Lung (tissue), 12 donors: Measurements from ENCODE around the gene SPON1. TPM values are rescaled to one million over a fixed set of nuclear protein-coding genes. Genes with fewer than 3 reads are reported as not detected.
A peak's percentile ranks its signal among the peaks of the same experiment; 100 is the strongest.

Experiments used
- ATAC-seq: fragments of 200-7000 bp; cut with Tn5 transposase; one replicate; pipeline ENCODE4 v1.9.1; 2020; ENCODE audit warnings: moderate number of reproducible peaks; ENCODE audit not compliant: insufficient read depth, low FRiP score
- DNase-seq, 3 donors: peaks; one replicate each; pipeline ENCODE4 v3.0.0-alpha.2; 2013 to 2017
- H3K27ac ChIP-seq, 2 donors: one replicate each; pipeline ENCODE4 v1.5.1; 2013; ENCODE audit warnings: mild to moderate bottlenecking in 2 of 2, moderate library complexity in 2 of 2, control low read depth in 1 of 2, inconsistent platforms in 1 of 2, low read depth in 1 of 2, low read length in 1 of 2
- H3K27me3 ChIP-seq, 3 donors: one replicate each; pipeline ENCODE4 v1.5.1; 2013; ENCODE audit warnings: low read length in 2 of 3; ENCODE audit not compliant: control insufficient read depth in 3 of 3, insufficient read depth in 3 of 3
- H3K36me3 ChIP-seq, 4 donors: one replicate each; pipeline ENCODE4 v1.5.1; 2013; ENCODE audit warnings: low read length in 4 of 4, mild to moderate bottlenecking in 1 of 4, moderate library complexity in 1 of 4; ENCODE audit not compliant: control insufficient read depth in 4 of 4, insufficient read depth in 4 of 4
- H3K4me1 ChIP-seq, 5 donors: one replicate each; pipeline ENCODE4 v1.5.1; 2013; ENCODE audit warnings: low read length in 5 of 5, mild to moderate bottlenecking in 2 of 5, moderate library complexity in 1 of 5; ENCODE audit not compliant: control insufficient read depth in 5 of 5, insufficient read depth in 5 of 5
- H3K4me3 ChIP-seq: one replicate; pipeline ENCODE4 v1.5.1; 2013; ENCODE audit warnings: mild to moderate bottlenecking, control low read depth, moderate library complexity
- H3K9ac ChIP-seq, 2 donors: one replicate each; pipeline ENCODE4 v1.5.1; 2013; ENCODE audit warnings: low read length in 2 of 2, control low read depth in 1 of 2; ENCODE audit not compliant: insufficient read depth in 1 of 2
- H3K9me3 ChIP-seq, 4 donors: one replicate each; pipeline ENCODE4 v1.5.1; 2013; ENCODE audit warnings: low read length in 3 of 4, mild to moderate bottlenecking in 1 of 4, moderate library complexity in 1 of 4; ENCODE audit not compliant: control insufficient read depth in 4 of 4, insufficient read depth in 3 of 4
- CTCF ChIP-seq: IDR thresholded peaks from 2 replicates; pipeline ENCODE4 v1.5.1; 2012; ENCODE audit warnings: mild to moderate bottlenecking; ENCODE audit errors: control extremely low read depth, extremely low read depth
- WGBS, 2 donors: extraction: QIAGEN DNeasy Blood & Tissue Kit; methylation state at CpG; one replicate each; pipeline ENCODE4 v1.1.7; 2013; 5-methylcytosine and 5-hydroxymethylcytosine counted together
- polyA plus RNA-seq, 2 donors: library from polyadenylated mRNA; stranded (reverse); fragments of 200-250 nt; gene quantifications; one replicate each; pipeline ENCODE4 v1.2.1, GENCODE V29; 2013
- total RNA-seq, 2 donors: library from RNA; depleted of rRNA in 1 of 2; stranded (reverse); fragments of >200 nt in 1 of 2; gene quantifications; one replicate each; pipeline ENCODE4 v1.2.1, GENCODE V29; 2014 to 2021
- donor health status: control.
- donor health status: control.
- donor health status: Bipolar disorder and iron deficiency.
- donor health status: healthy.
- donor health status: DM: yes; HTN: yes; CAD: no.

Gene SPON1
- total and polyA plus RNA-seq, 4 donors: 8.4 to 98.6 (median 59.9) TPM

DNA sequence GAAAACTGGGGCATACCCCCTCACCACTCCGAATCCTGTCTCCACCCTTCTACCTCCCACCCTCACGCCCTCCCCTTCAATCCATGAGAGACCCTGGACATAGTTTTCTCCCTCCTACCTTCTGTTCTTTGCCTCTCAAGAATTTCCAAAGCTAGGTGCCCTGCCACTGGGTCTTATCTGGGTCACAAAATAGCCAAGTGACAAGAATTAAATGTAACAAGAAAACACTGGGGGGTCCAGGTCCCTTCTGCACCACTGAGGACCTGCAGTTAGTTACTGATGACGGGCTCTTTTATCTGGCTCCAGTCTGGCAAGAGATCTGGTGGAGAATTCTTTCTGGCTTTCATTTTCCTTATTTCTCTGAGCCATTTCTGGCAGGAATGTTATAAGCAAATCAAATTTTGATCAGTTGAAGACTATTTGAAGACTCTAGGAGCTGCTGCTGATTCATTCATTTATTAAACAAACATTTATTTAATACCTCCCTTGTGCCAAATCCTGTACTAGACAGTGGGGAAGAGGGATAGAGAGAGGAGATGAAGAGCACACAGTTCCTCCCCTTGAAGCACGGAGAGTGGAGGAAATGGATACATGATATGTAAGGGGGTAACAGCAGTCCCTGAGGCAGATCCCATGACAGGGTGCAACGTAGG lies 261.2 kb downstream of the SPON1 start:
- no peaks in the 10 kb centered on the region for H3K27me3 ChIP-seq
- H3K4me1 ChIP-seq: peaks cover 0 to 20% (median 0%) of the 10 kb centered on the region in 5 donors
- peaks cover 0 to 3% (median 0%) of the 10 kb centered on the region in 4 donors for H3K36me3 ChIP-seq
- H3K9ac ChIP-seq: no peak overlapping the region
- no peak for ATAC-seq
- H3K27ac ChIP-seq: no peak overlapping the region
- peaks cover 0 to 5% (median 2%) of the 10 kb centered on the region in 4 donors for H3K9me3 ChIP-seq
- no peak overlapping the region for H3K4me3 ChIP-seq
- DNase-seq: peak; percentile 45 to 86 (median 83)
- WGBS, 2 donors: 62 to 77% methylated on average over 5 of the region's 5 CpGs
- TF ChIP-seq CTCF: no peak

GRCh38 chr11:14224395-14224794 lies 261.9 kb downstream of the SPON1 start:
- H3K9me3 ChIP-seq: peaks cover 0 to 5% (median 2%) of the 10 kb centered on the region in 4 donors
- no peaks in the 10 kb centered on the region for H3K27me3 ChIP-seq
- 71 to 78% methylated on average over 2 of the region's 2 CpGs for WGBS, 2 donors
- no peak overlapping the region for H3K27ac ChIP-seq
- no peak for TF ChIP-seq CTCF
- peaks cover 0 to 3% (median 0%) of the 10 kb centered on the region in 4 donors for H3K36me3 ChIP-seq
- H3K4me3 ChIP-seq: no peak overlapping the region
- H3K4me1 ChIP-seq: peaks cover 0 to 20% (median 0%) of the 10 kb centered on the region in 5 donors
- ATAC-seq: no peak
- no peak overlapping the region for H3K9ac ChIP-seq
- DNase-seq: no peak

DNA sequence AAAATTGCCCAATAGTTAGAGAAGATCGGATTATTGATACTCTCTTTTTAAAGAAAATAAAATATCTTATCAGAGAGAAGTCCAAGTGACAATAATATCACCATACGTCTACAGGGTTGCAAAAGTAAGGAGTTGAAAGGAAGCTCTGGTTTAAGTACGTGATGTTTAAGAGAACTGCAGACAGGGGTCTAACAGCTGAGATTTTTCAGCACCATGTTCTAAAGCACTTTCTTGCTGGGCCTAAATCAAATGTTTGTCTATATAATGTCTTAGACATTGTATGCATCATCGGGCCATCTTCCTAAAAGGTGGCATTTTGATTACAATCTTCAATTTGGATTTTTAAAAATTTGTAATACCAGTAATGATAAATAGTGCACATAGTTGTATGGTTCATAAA lies 263.1 kb downstream of the SPON1 start:
- no peak for TF ChIP-seq CTCF
- no peak overlapping the region for H3K9ac ChIP-seq
- 90 to 93% methylated on average over 4 of the region's 4 CpGs for WGBS, 2 donors
- H3K36me3 ChIP-seq: peaks cover 0 to 3% (median 0%) of the 10 kb centered on the region in 4 donors
- H3K27ac ChIP-seq: no peak overlapping the region
- no peaks in the 10 kb centered on the region for H3K27me3 ChIP-seq
- H3K9me3 ChIP-seq: peaks cover 0 to 5% (median 2%) of the 10 kb centered on the region in 4 donors
- H3K4me3 ChIP-seq: no peak overlapping the region
- peaks cover 0 to 24% (median 0%) of the 10 kb centered on the region in 5 donors for H3K4me1 ChIP-seq
- DNase-seq: peak in 2 of 3 donors; percentile 51 to 71
- ATAC-seq: no peak
